ENCODE results near the gene TMEM52B.
A peak's percentile ranks its signal among the peaks of the same experiment; 100 is the strongest.
"Not testable (repeated sequence)": the region's sequence is repeated elsewhere in the genome, so short reads cannot be mapped to it uniquely, and the experiment has no call there.

TMEM52B gene

GRCh38 chr12:10211940-10212738, 33.3 kb downstream of the TMEM52B start:
- DNase-seq: peak; percentile 69 to 90

GRCh38 chr12:10212739-10213131, 33.9 kb downstream of the TMEM52B start, which contains the start of gene GABARAPL1:
TSS of gene GABARAPL1 (plus strand) at chr12:10212877. CDS start at chr12:10213130, 253 bp downstream.
- peak; percentile 43 to 87 for DNase-seq

GRCh38 chr12:10213168-10214135, 34.6 kb downstream of the TMEM52B start:
- peak; percentile 87 to 92 for DNase-seq

GRCh38 chr12:10214136-10214894, 35.5 kb downstream of the TMEM52B start:
- DNase-seq: no peak

- no peak for DNase-seq
These were observed 36.0 kb downstream of the TMEM52B start for GRCh38 chr12:10214895-10215267.

GRCh38 chr12:10215436-10215835, 36.6 kb downstream of the TMEM52B start:
- no peak for DNase-seq

GRCh38 chr12:10215946-10216345, 37.1 kb downstream of the TMEM52B start:
- not testable (repeated sequence) for DNase-seq

- DNase-seq: no peak
These were observed 39.2 kb downstream of the TMEM52B start for GRCh38 chr12:10218021-10218420.

GRCh38 chr12:10220398-10221077, 41.7 kb downstream of the TMEM52B start:
- no peak for DNase-seq

- DNase-seq: no peak
These were observed 43.0 kb downstream of the TMEM52B start for GRCh38 chr12:10221846-10222245.

GRCh38 chr12:10223208-10223607, 44.4 kb downstream of the TMEM52B start:
- DNase-seq: no peak

- not testable (repeated sequence) for DNase-seq
These were observed 46.6 kb downstream of the TMEM52B start for GRCh38 chr12:10225426-10225825.

- no peak for DNase-seq
These were observed 47.3 kb downstream of the TMEM52B start for GRCh38 chr12:10226086-10226485.

- DNase-seq: no peak
These were observed 47.9 kb downstream of the TMEM52B start for GRCh38 chr12:10226731-10227130.

GRCh38 chr12:10227648-10228047, 48.8 kb downstream of the TMEM52B start:
- DNase-seq: no peak

- DNase-seq: no peak
These were observed 55.7 kb downstream of the TMEM52B start for GRCh38 chr12:10234562-10234961.

- DNase-seq: peak in 1 of 2 donors; percentile 50
These were observed 57.2 kb downstream of the TMEM52B start for GRCh38 chr12:10235761-10236631.

GRCh38 chr12:10236720-10237119, 57.9 kb downstream of the TMEM52B start:
- no peak for DNase-seq

GRCh38 chr12:10238526-10238925, 59.7 kb downstream of the TMEM52B start:
- no peak for DNase-seq

GRCh38 chr12:10241290-10241689, 62.5 kb downstream of the TMEM52B start:
- DNase-seq: no peak
